ENCODE data around the gene PHACTR1.
"Not testable (repeated sequence)": the region's sequence is repeated elsewhere in the genome, so short reads cannot be mapped to it uniquely, and the experiment has no call there.

DNA sequence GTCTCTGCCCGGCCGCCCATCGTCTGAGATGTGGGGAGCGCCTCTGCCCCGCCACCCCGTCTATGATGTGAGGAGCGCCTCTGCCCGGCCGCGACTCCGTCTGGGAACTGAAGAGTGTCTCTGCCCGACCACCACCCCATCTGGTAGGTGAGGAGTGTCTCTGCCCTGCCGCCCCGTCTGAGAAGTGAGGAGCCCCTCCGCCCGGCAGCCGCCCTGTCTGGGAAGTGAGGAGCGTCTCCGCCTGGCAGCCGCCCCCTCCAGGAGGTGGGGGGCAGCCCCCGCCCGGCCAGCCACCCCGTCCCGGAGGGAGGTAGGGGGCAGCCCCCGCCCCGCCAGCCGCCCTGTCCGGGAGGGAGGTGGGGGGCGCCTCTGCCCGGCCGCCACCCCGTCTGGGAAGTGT, 417.3 kb downstream of the PHACTR1 start:
- not testable (repeated sequence) for TF ChIP-seq FOXA1, SP1 (IDR thresholded peaks at IDR 0.05)
